ENCODE measurements around the gene EXOG. TPM values are rescaled to one million over a fixed set of nuclear protein-coding genes. Genes with fewer than 3 reads are reported as not detected.

The EXOG gene
- total and polyA plus RNA-seq, 2 donors (not counting 1 experiment from before 2014, with no cell fraction given), result 8.8 to 36.8 TPM

GRCh38 chr3:38500688-38501417, 4.7 kb downstream of the EXOG start:
- peaks cover 15% of the 10 kb centered on the region for H3K79me2 ChIP-seq (ENCODE audit: control insufficient read depth, insufficient read depth, low read length)
- CTCF ChIA-PET, result interaction anchor here (1.0 to 1.1 kb wide), 2 partner anchors 19 to 530 kb away, joined by 3 to 4 read pairs; no protein-coding TSS in a partner anchor
- Mint-ChIP-seq H3K4me3 (no peak overlapping the region), H3K9me3 (ENCODE audit: insufficient read depth) (no peaks in the 10 kb centered on the region), H3K27me3 (no peaks in the 10 kb centered on the region), H3K4me1 (peaks cover 19% of the 10 kb centered on the region), H3K27ac (no peak overlapping the region)
- no peak overlapping the region for H3K9ac ChIP-seq (ENCODE audit: low read length)
- H2AFZ ChIP-seq (ENCODE audit: insufficient read depth, low read depth, low read length, poor library complexity, severe bottlenecking), result no peak overlapping the region
- TF ChIP-seq CTCF (IDR thresholded peaks at IDR 0.05), result no peak
- no peak for TF ChIP-seq EZH2 (IDR thresholded peaks at IDR 0.05; ENCODE audit: borderline replicate concordance, insufficient read depth, low read depth, low read length, poor library complexity, severe bottlenecking)
- no peaks in the 10 kb centered on the region for H4K20me1 ChIP-seq (ENCODE audit: control insufficient read depth, insufficient read depth, low read length, poor library complexity, severe bottlenecking)
- H3K4me1 ChIP-seq (ENCODE audit: control insufficient read depth in 2 of 2, insufficient read depth in 2 of 2, low read length in 2 of 2), result peaks cover 6 to 10% of the 10 kb centered on the region in 2 donors
- no peak for DNase-seq
- no peak overlapping the region for H3K4me3 ChIP-seq (ENCODE audit: control extremely low read depth in 1 of 5, extremely low read depth in 1 of 5, insufficient read depth in 1 of 5, low read depth in 2 of 5, low read length in 4 of 5)
- H3K4me2 ChIP-seq (replicated peaks; ENCODE audit: low read depth, low read length, poor library complexity, severe bottlenecking), result no peak overlapping the region
- no peak for ATAC-seq (ENCODE audit: low read depth)
- no CpG with 5 or more reads among the region's 2 CpGs for WGBS (ENCODE audit: insufficient coverage)
- no peaks in the 10 kb centered on the region for H3K9me3 ChIP-seq (ENCODE audit: control extremely low read depth in 1 of 3, control insufficient read depth in 2 of 3, insufficient read depth in 1 of 3, low read length in 2 of 3)
- intact Hi-C loops (cut with micrococcal nuclease), result no loop called here
- peaks cover 0 to 18% of the 10 kb centered on the region in 2 experiments for H3K36me3 ChIP-seq (replicated peaks in 1 of 2; ENCODE audit: control extremely low read depth in 1 of 2, control insufficient read depth in 1 of 2, extremely low read depth in 1 of 2, insufficient read depth in 2 of 2, low read length in 1 of 2)
- POLR2A ChIA-PET, result interaction anchor here (0.7 kb wide), 1 partner anchor 9 kb away, joined by 4 read pairs; no protein-coding TSS in a partner anchor
- H3K27ac ChIP-seq (ENCODE audit: low read length in 2 of 2), result no peak overlapping the region
- H3K27me3 ChIP-seq (replicated peaks in 1 of 4; ENCODE audit: control extremely low read depth in 1 of 4, control insufficient read depth in 3 of 4, insufficient read depth in 4 of 4, low read length in 3 of 4), result no peaks in the 10 kb centered on the region

GRCh38 chr3:38507120-38507519, 11.0 kb downstream of the EXOG start:
- WGBS (ENCODE audit: insufficient coverage), result 43% methylated on average over 1 of the region's 2 CpGs
- ChIA-PET CTCF (interaction anchor here (1.2 to 1.5 kb wide), 4 partner anchors 11 to 532 kb away, joined by 3 to 14 read pairs (median 5); partner anchors contain the start of gene EXOG), POLR2A (no interaction called here)

More at GRCh38 chr3:38507120-38507519, 11.0 kb downstream of the EXOG start:
- Mint-ChIP-seq H3K9me3 (ENCODE audit: insufficient read depth) (no peaks in the 10 kb centered on the region), H3K27ac (no peak overlapping the region), H3K27me3 (no peaks in the 10 kb centered on the region), H3K4me3 (no peak overlapping the region), H3K4me1 (no peaks in the 10 kb centered on the region)
- H3K9ac ChIP-seq (ENCODE audit: low read length), result no peak overlapping the region
- no peak overlapping the region for H3K27ac ChIP-seq (ENCODE audit: low read length in 2 of 2)
- no peaks in the 10 kb centered on the region for H3K4me1 ChIP-seq (ENCODE audit: control insufficient read depth in 2 of 2, insufficient read depth in 2 of 2, low read length in 2 of 2)
- no peak overlapping the region for H3K4me2 ChIP-seq (replicated peaks; ENCODE audit: low read depth, low read length, poor library complexity, severe bottlenecking)
- H4K20me1 ChIP-seq (ENCODE audit: control insufficient read depth, insufficient read depth, low read length, poor library complexity, severe bottlenecking), result no peaks in the 10 kb centered on the region
- peaks cover 5 to 31% of the 10 kb centered on the region in 2 experiments for H3K36me3 ChIP-seq (replicated peaks in 1 of 2; ENCODE audit: control extremely low read depth in 1 of 2, control insufficient read depth in 1 of 2, extremely low read depth in 1 of 2, insufficient read depth in 2 of 2, low read length in 1 of 2)
- TF ChIP-seq EZH2 (IDR thresholded peaks at IDR 0.05; ENCODE audit: borderline replicate concordance, insufficient read depth, low read depth, low read length, poor library complexity, severe bottlenecking) (no peak), CTCF (IDR thresholded peaks at IDR 0.05) (no peak)
- DNase-seq, result no peak
- no peaks in the 10 kb centered on the region for H3K79me2 ChIP-seq (ENCODE audit: control insufficient read depth, insufficient read depth, low read length)
- no peaks in the 10 kb centered on the region for H3K27me3 ChIP-seq (replicated peaks in 1 of 4; ENCODE audit: control extremely low read depth in 1 of 4, control insufficient read depth in 3 of 4, insufficient read depth in 4 of 4, low read length in 3 of 4)
- ATAC-seq (ENCODE audit: low read depth), result no peak
- H3K9me3 ChIP-seq (ENCODE audit: control extremely low read depth in 1 of 3, control insufficient read depth in 2 of 3, insufficient read depth in 1 of 3, low read length in 2 of 3), result no peaks in the 10 kb centered on the region
- no peak overlapping the region for H2AFZ ChIP-seq (ENCODE audit: insufficient read depth, low read depth, low read length, poor library complexity, severe bottlenecking)
- intact Hi-C loops (cut with micrococcal nuclease), result no loop called here
- no peak overlapping the region for H3K4me3 ChIP-seq (ENCODE audit: control extremely low read depth in 1 of 5, extremely low read depth in 1 of 5, insufficient read depth in 1 of 5, low read depth in 2 of 5, low read length in 4 of 5)

Data from B cell (primary cell).